GM12801 (cell line): ENCODE data around the gene MKNK2.

Experiments
- CTCF ChIP-seq: IDR thresholded peaks from one replicate; pipeline ENCODE4 v1.5.1; 2011; ENCODE audit warnings: control low read depth; ENCODE audit not compliant: insufficient read length; ENCODE audit errors: extremely low read depth

Gene MKNK2

GRCh38 chr19:2096480-2097202, 45.6 kb upstream of the MKNK2 start, which contains the start of gene IZUMO4:
TSS of gene IZUMO4 (plus strand) at chr19:2096915. CDS start at chr19:2096946, 31 bp downstream.
- TF ChIP-seq CTCF: no peak

DNA sequence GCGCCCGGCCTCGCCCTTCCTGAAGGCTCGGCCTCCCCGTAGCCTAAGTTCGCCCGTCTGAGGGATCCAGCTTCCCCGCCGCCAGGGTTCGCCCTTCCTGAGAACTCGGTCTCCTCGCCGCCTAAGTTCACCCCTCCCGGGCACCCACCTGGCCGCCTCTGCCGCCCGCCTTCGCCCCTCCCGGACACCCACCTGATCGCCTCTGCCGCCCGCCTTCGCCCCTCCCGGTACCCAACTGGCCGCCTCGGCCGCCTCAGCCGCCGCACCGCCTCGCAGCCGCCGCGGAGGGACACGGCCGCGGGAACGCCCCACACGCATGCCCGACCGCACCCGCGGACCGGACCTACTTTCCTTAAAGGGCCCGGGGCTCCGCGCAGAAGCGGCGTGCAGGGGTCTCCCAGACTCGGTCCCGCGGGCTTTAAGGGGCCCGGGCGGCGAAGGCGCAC, 45.0 kb upstream of the MKNK2 start, which contains the start of gene MOB3A:
Gene MOB3A, minus strand, starts transcription at position 293 of the 446 bp plus-strand sequence. CDS start 17,766 bp downstream, outside the sequence.
- no peak for TF ChIP-seq CTCF

GRCh38 chr19:2089727-2090053, 38.6 kb upstream of the MKNK2 start:
- TF ChIP-seq CTCF: no peak

- no peak for TF ChIP-seq CTCF
These were observed 38.1 kb upstream of the MKNK2 start for GRCh38 chr19:2089001-2089711.

GRCh38 chr19:2087621-2088100, 36.6 kb upstream of the MKNK2 start:
- TF ChIP-seq CTCF: no peak

DNA sequence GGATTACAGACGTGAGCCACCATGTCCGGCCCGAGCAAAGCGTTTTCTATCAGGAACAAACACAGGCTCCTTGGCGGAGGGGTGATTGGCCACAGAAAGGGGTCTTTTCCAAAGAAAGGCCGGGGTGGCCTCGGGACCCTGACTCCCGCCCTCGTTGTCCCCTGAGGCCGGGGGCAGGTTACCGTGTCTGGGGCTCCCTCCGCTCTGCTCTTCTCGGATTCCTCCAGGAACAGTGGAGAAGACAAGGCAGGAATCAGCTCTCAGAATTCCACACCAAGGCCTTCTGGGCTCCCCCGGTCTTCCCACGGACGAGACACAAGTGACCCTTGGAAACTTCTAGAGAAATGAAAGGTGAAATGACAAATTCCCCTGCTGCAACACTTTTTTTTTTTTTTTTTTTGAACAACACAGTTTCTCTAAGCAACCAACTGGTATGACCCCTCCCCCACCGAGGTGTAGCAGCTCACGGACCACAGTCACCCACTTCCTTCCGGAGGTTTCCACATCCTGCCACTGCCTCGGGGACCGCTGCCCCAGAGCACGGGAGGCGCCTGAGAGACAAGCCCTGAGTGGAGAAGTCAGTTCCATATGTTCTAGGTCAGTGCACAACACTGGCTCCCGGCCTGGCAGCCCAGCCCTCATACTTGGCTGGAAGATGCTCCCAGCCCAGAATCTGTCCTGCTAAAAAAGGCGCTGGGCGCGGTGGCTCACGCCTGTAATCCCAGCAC, 34.1 kb upstream of the MKNK2 start:
- no peak for TF ChIP-seq CTCF

DNA sequence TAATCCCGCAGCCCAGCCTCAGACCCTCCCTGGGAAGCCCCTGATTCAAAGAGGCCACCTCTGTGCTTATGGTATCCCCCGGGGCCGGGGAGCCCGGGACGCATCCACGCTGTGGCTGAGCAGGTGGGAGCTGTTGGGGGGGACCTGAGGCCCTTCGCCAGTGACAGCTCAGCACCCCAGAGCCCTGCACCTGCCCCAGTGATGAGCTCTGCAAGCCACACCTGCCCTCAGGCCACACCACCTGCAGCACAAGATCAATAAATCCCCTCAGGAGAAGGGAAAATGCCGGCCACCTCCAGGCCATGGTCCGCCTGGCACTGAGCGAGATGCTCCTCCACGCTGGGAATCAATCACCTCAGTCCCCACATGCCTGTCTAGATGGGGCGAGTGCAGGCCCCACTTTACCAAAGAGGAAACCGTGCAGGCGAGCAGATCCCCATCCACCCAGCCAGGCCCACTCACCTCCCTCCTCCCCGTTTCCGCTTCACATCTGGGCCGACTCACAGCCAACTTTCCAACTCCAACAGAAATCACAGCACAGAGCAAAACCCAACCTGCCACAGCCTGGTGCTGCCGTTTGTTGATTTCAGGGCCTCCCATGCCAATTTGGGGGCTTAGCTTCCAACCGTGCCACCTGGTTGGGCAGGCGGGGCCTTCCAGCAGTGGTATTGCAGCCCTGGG, 32.3 kb upstream of the MKNK2 start:
- no peak for TF ChIP-seq CTCF
